ENCODE measurements around the gene CMIP. TPM values are rescaled to one million over a fixed set of nuclear protein-coding genes. Genes with fewer than 3 reads are reported as not detected.

CMIP gene
- total RNA-seq, 2 donors from 2014 or later = 30.1 to 95.1 TPM

DNA sequence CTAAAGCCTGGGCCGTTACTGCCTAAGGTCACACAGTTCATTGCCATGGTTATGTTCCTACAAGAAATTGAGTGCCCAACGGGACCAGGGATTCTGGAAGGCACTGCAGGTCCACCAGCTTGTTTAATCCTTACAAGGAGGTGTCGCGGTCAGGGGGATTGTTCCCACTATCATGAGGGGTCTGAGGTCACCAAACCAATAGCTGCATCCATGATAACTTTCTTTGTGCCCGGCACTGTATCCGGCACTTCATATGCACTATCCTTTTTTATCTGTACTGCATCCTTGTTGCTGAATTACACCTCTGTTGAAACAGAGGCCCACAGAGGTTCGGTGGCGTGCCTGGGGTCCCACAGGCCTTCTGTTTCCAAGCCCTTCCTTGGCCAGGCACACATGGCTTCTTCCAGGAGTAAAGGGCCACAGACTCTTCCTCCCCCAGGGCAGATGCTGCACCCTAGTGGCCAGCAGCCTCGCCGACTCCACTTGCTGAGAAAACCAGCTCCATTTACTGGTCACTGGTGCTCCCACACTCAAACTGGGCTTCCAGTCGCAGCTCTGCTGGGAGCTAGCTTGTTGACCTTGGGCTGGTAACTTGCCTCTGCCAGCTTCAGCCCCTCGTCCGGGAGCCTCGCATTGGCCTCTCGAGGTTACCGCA is 252.5 kb downstream of the CMIP start:
- Histone ChIP-seq H3K36me3 (no peaks in the 10 kb centered on the region), H3K4me1 (replicated peaks) (peaks cover 7% of the 10 kb centered on the region), H3K9me3 (no peaks in the 10 kb centered on the region), H3K27me3 (replicated peaks; ENCODE audit: insufficient read depth) (no peaks in the 10 kb centered on the region), H3K4me3 (no peak overlapping the region), H3K27ac (peak overlapping the region in 1 of 2 donors; percentile 41)
- WGBS = 84% methylated on average over 16 of the region's 16 CpGs
- peak; percentile 18 for TF ChIP-seq POLR2AphosphoS5 (IDR thresholded peaks at IDR 0.05)
- TF ChIP-seq POLR2A (IDR thresholded peaks at IDR 0.05) = no peak
- TF ChIP-seq CTCF (IDR thresholded peaks at IDR 0.05) = peak in 3 of 4 experiments; percentile 53 to 78 (median 70)
- intact Hi-C loops (cut with DNase I) = no loop called here
- DNase-seq (ENCODE audit: low spot score) = peak; percentile 62

DNA sequence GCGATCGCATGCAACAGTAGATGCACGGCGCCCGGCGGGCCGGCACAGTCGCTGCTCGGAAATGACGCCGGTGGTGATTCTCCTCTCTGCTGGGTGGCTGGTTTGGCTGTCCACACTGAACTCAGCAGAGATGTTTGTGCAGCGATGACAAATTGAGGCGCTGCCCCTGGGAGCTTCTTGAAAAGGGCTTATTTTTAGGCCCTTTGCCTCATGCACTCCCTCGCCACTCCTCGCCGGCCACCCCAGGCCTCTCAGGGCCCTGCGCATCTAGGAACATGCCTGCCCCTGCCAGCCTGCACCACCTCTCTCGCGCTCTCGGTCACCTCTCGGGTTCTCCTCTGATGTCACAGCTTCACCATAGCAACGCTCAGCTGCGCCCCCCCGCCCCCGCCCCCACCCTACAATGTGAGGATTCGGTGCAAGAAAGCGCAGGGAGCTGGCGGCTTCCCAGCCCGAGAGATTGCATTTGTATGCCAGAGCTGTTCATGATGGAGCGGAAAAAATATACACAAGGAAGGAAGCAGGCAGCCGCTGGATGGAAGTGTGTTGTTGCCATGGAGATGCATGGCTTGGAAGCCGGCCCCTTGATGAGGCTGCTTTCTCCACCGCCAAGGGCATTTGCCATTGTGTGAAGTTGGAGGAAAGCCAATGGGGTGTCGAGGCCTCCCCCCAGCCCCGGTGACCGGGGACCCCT is 253.2 kb downstream of the CMIP start:
- Histone ChIP-seq H3K9me3 (no peaks in the 10 kb centered on the region), H3K36me3 (no peaks in the 10 kb centered on the region), H3K4me3 (no peak overlapping the region), H3K27ac (peak overlapping the region in 1 of 2 donors; percentile 41), H3K27me3 (replicated peaks; ENCODE audit: insufficient read depth) (no peaks in the 10 kb centered on the region), H3K4me1 (replicated peaks) (peaks cover 7% of the 10 kb centered on the region)
- intact Hi-C loops (cut with DNase I) = no loop called here
- no peak for DNase-seq (ENCODE audit: low spot score)
- no peak for TF ChIP-seq POLR2A (IDR thresholded peaks at IDR 0.05)
- no peak for TF ChIP-seq POLR2AphosphoS5 (IDR thresholded peaks at IDR 0.05)
- TF ChIP-seq CTCF (IDR thresholded peaks at IDR 0.05) = no peak
- 72% methylated on average over 36 of the region's 36 CpGs for WGBS

GRCh38 chr16:81698310-81698641 is 253.7 kb downstream of the CMIP start:
- intact Hi-C loops (cut with DNase I) = no loop called here
- Histone ChIP-seq H3K4me1 (replicated peaks) (peaks cover 7% of the 10 kb centered on the region), H3K4me3 (no peak overlapping the region), H3K36me3 (no peaks in the 10 kb centered on the region), H3K27me3 (replicated peaks; ENCODE audit: insufficient read depth) (no peaks in the 10 kb centered on the region), H3K27ac (no peak overlapping the region), H3K9me3 (no peaks in the 10 kb centered on the region)
- DNase-seq (ENCODE audit: low spot score) = no peak
- TF ChIP-seq POLR2A (IDR thresholded peaks at IDR 0.05) = no peak
- TF ChIP-seq CTCF (IDR thresholded peaks at IDR 0.05) = no peak
- no peak for TF ChIP-seq POLR2AphosphoS5 (IDR thresholded peaks at IDR 0.05)
- 60% methylated on average over 11 of the region's 11 CpGs for WGBS

GRCh38 chr16:81699596-81699995 is 255.0 kb downstream of the CMIP start:
- Histone ChIP-seq H3K9me3 (no peaks in the 10 kb centered on the region), H3K27ac (no peak overlapping the region), H3K4me1 (replicated peaks) (peaks cover 7% of the 10 kb centered on the region), H3K36me3 (peaks cover 0 to 1% of the 10 kb centered on the region in 2 donors), H3K4me3 (no peak overlapping the region), H3K27me3 (replicated peaks; ENCODE audit: insufficient read depth) (no peaks in the 10 kb centered on the region)
- TF ChIP-seq POLR2AphosphoS5 (IDR thresholded peaks at IDR 0.05) = no peak
- TF ChIP-seq POLR2A (IDR thresholded peaks at IDR 0.05) = no peak
- no peak for TF ChIP-seq CTCF (IDR thresholded peaks at IDR 0.05)
- intact Hi-C loops (cut with DNase I) = no loop called here
- DNase-seq (ENCODE audit: low spot score) = no peak
- 93% methylated on average over 10 of the region's 10 CpGs for WGBS

All from prostate gland (tissue), 2 donors.